HepG2 (cell line): Measurements from ENCODE around the gene KLHL35. TPM values are rescaled to one million over a fixed set of nuclear protein-coding genes. Genes with fewer than 3 reads are reported as not detected.

ENCODE experiments used
- ATF1 ChIP-seq: IDR thresholded peaks from 2 replicates; pipeline ENCODE4 v1.6.1; 2016; ENCODE audit warnings: mild to moderate bottlenecking, control low read depth
- ATF5 ChIP-seq: sonication (generic); formaldehyde crosslinking; IDR thresholded peaks from 2 replicates; pipeline ENCODE4 v1.4.0; 2020; ENCODE audit warnings: mild to moderate bottlenecking, low read depth, missing genetic modification reagents
- BRCA1 ChIP-seq: sonication (generic); formaldehyde crosslinking; IDR thresholded peaks from 2 replicates; pipeline ENCODE4 v1.4.0; 2020; ENCODE audit warnings: missing genetic modification reagents
- CCDC6 ChIP-seq: sonication (generic); formaldehyde crosslinking; IDR thresholded peaks from 2 replicates; pipeline ENCODE4 v1.8.1; 2022; ENCODE audit warnings: mild to moderate bottlenecking, missing genetic modification reagents, moderate library complexity
- IRF2 ChIP-seq: IDR thresholded peaks from 2 replicates; pipeline ENCODE4 v1.6.1; 2018; ENCODE audit warnings: missing genetic modification reagents, missing compliant biosample characterization
- JDP2 ChIP-seq: sonication (generic); formaldehyde crosslinking; IDR thresholded peaks from 2 replicates; pipeline ENCODE4 v1.8.1; 2022; ENCODE audit warnings: missing genetic modification reagents, borderline replicate concordance
- KMT2A ChIP-seq: sonication (generic); formaldehyde crosslinking; IDR thresholded peaks from 2 replicates; pipeline ENCODE4 v1.4.0; 2020; ENCODE audit warnings: missing genetic modification reagents
- MIER2 ChIP-seq: IDR thresholded peaks from 2 replicates; pipeline ENCODE4 v1.6.1; 2016; ENCODE audit warnings: missing biosample characterization, missing genetic modification reagents
- NKX3-1 ChIP-seq: sonication (generic); formaldehyde crosslinking; IDR thresholded peaks from 2 replicates; pipeline ENCODE4 v1.5.0; 2020; ENCODE audit warnings: missing genetic modification reagents
- NPAS2 ChIP-seq: sonication (generic); formaldehyde crosslinking; IDR thresholded peaks from 2 replicates; pipeline ENCODE4 v1.8.0; 2022; ENCODE audit warnings: mild to moderate bottlenecking, missing genetic modification reagents, borderline replicate concordance
- NR2F2 ChIP-seq: IDR thresholded peaks from 2 replicates; pipeline ENCODE4 v1.6.1; 2012; ENCODE audit warnings: low read depth, inconsistent platforms, borderline replicate concordance
- ONECUT2 ChIP-seq: sonication (generic); formaldehyde crosslinking; IDR thresholded peaks from 2 replicates; pipeline ENCODE4 v1.4.0; 2020; ENCODE audit warnings: missing genetic modification reagents
- PCBP1 ChIP-seq: fragments of 200-400 bp; formaldehyde crosslinking; IDR thresholded peaks from 2 replicates; pipeline ENCODE4 v1.6.1; 2017; ENCODE audit warnings: mild to moderate bottlenecking, low read depth, low read length, borderline replicate concordance
- PHF5A ChIP-seq: IDR thresholded peaks from one replicate; pipeline ENCODE4 v1.6.1; 2018; ENCODE audit warnings: low read depth, missing genetic modification reagents; ENCODE audit not compliant: unreplicated experiment
- PREB ChIP-seq: sonication (generic); formaldehyde crosslinking; IDR thresholded peaks from 2 replicates; pipeline ENCODE4 v1.4.0; 2020; ENCODE audit warnings: missing genetic modification reagents
- ZBED4 ChIP-seq: sonication (generic); formaldehyde crosslinking; IDR thresholded peaks from 2 replicates; pipeline ENCODE4 v1.4.0; 2020; ENCODE audit warnings: missing genetic modification reagents, borderline replicate concordance
- ZBTB33 ChIP-seq: sonication (generic); formaldehyde crosslinking; IDR thresholded peaks from 2 replicates; pipeline ENCODE4 v1.4.0; 2020; ENCODE audit warnings: missing genetic modification reagents
- ZMAT3 ChIP-seq: sonication (generic); formaldehyde crosslinking; conservative IDR thresholded peaks from 2 replicates; pipeline ENCODE4 v1.7.0; 2021; ENCODE audit warnings: missing genetic modification reagents
- ZNF124 ChIP-seq: sonication (generic); formaldehyde crosslinking; IDR thresholded peaks from 2 replicates; pipeline ENCODE4 v1.4.0; 2020; ENCODE audit warnings: missing genetic modification reagents
- ZNF207 ChIP-seq: fragments of 450-650 bp; IDR thresholded peaks from 2 replicates; pipeline ENCODE4 v1.6.1; 2016; ENCODE audit warnings: antibody characterized with exemption, borderline replicate concordance
- ZNF34 ChIP-seq: sonication (generic); formaldehyde crosslinking; IDR thresholded peaks from 2 replicates; pipeline ENCODE4 v1.4.0; 2020; ENCODE audit warnings: mild to moderate bottlenecking, missing genetic modification reagents, borderline replicate concordance
- ZNF598 ChIP-seq: sonication (generic); formaldehyde crosslinking; IDR thresholded peaks from 2 replicates; pipeline ENCODE4 v1.5.1; 2020; ENCODE audit warnings: mild to moderate bottlenecking, missing genetic modification reagents, borderline replicate concordance
- ZSCAN30 ChIP-seq: sonication (generic); formaldehyde crosslinking; IDR thresholded peaks from 2 replicates; pipeline ENCODE4 v1.5.0; 2020; ENCODE audit warnings: mild to moderate bottlenecking, missing genetic modification reagents
- polyA plus RNA-seq, 8 experiments: library from polyadenylated mRNA; depleted of rRNA in 3 of 8; stranded (reverse) in 7 of 8; unstranded in 1 of 8; fragments of >200 nt; fragmentation: Illumina TruSeq in 4 of 8; extraction: Trizol in 4 of 8; gene quantifications; 2 replicates each; pipeline versions ENCODE4 v1.2.1 to v1.2.3, GENCODE V29; 2011 to 2016; ENCODE audit warnings: low read depth in 4 of 8, missing spikeins in 1 of 8, mixed read lengths in 1 of 8; ENCODE audit not compliant: insufficient read depth in 1 of 8
- total RNA-seq, 5 experiments: library from RNA; depleted of rRNA; stranded (reverse); fragments of >200 nt; fragmentation: Illumina TruSeq; extraction: Trizol; gene quantifications; 2 replicates each; pipeline ENCODE4 v1.2.3, GENCODE V29; 2016; ENCODE audit warnings: low read depth in 1 of 5

The KLHL35 gene
- total and polyA plus RNA-seq, 2 of the 13 experiments (the other 11 are each of a cell fraction or from before 2014, with no cell fraction given), result not detected

GRCh38 chr11:75399344-75400145 is 33.5 kb downstream of the KLHL35 start, which contains the start of gene RPS3 (continued):
- peak; percentile 96 for TF ChIP-seq ATF1
- TF ChIP-seq ONECUT2, result no peak
- TF ChIP-seq ZNF124, result peak; percentile 93
- no peak for TF ChIP-seq PCBP1
- TF ChIP-seq NR2F2, result peak; percentile 18; the same call in 1 of the 2 replicates
- 0 out of 2 replicates have a peak, but pooled peaks have one; percentile 72 for TF ChIP-seq ATF5 (CRISPR knock-in tag)
- no peak for TF ChIP-seq ZNF207
- peak; percentile 53; the same call in 1 of the 2 replicates for TF ChIP-seq MIER2 (CRISPR knock-in tag)
- no peak; the same call in 1 of the 2 replicates for TF ChIP-seq BRCA1 (CRISPR knock-in tag)
- peak; percentile 90 for TF ChIP-seq ZMAT3
- TF ChIP-seq JDP2 (CRISPR knock-in tag), result no peak; the same call in 1 of the 2 replicates
- peak; percentile 69 for TF ChIP-seq PHF5A (CRISPR knock-in tag)
- TF ChIP-seq ZSCAN30 (CRISPR knock-in tag), result no peak
- 0 out of 2 replicates have a peak, but pooled peaks have one; percentile 54 for TF ChIP-seq ZBTB33 (CRISPR knock-in tag)
- peak; percentile 80 for TF ChIP-seq ZNF34
- no peak; the same call in 1 of the 2 replicates for TF ChIP-seq PREB
- TF ChIP-seq NPAS2 (CRISPR knock-in tag), result no peak
- TF ChIP-seq NKX3-1 (CRISPR knock-in tag), result peak; percentile 86
- peak; percentile 89; the same call in 1 of the 2 replicates for TF ChIP-seq KMT2A (CRISPR knock-in tag)
- TF ChIP-seq ZBED4 (CRISPR knock-in tag), result no peak; the same call in 1 of the 2 replicates
- 0 out of 2 replicates have a peak, but pooled peaks have one; percentile 80 for TF ChIP-seq CCDC6 (CRISPR knock-in tag)
- TF ChIP-seq ZNF598 (CRISPR knock-in tag), result peak; percentile 95
- peak; percentile 97 for TF ChIP-seq IRF2 (CRISPR knock-in tag)
